Osteoblast (primary cell): Measurements from ENCODE around the gene LUZP4. TPM values are rescaled to one million over a fixed set of nuclear protein-coding genes. Genes with fewer than 3 reads are reported as not detected.

Experiments used
- DNase-seq: peaks from one replicate; pipeline ENCODE4 v3.0.0; 2011; ENCODE audit warnings: low spot score, mixed read lengths; ENCODE audit not compliant: insufficient read length; ENCODE audit errors: missing footprints
- H2AFZ ChIP-seq: 2 replicates; pipeline ENCODE4 v1.6.0; 2011; ENCODE audit warnings: mild to moderate bottlenecking, low read length
- H3K27ac ChIP-seq: 2 replicates; pipeline ENCODE4 v1.5.1; 2011; ENCODE audit warnings: mild to moderate bottlenecking, low read depth, low read length, moderate library complexity
- H3K27me3 ChIP-seq: 2 replicates; pipeline ENCODE4 v1.6.0; 2012; ENCODE audit warnings: mild to moderate bottlenecking, control low read depth, inconsistent platforms, low read length, moderate library complexity; ENCODE audit not compliant: insufficient read depth
- H3K36me3 ChIP-seq: 2 replicates; pipeline ENCODE4 v1.5.1; 2011; ENCODE audit warnings: mild to moderate bottlenecking, low read length, control low read depth, moderate library complexity; ENCODE audit not compliant: insufficient read depth
- H3K4me1 ChIP-seq: 2 replicates; pipeline ENCODE4 v1.5.1; 2011; ENCODE audit warnings: mild to moderate bottlenecking, low read length, control low read depth, moderate library complexity; ENCODE audit not compliant: insufficient read depth
- H3K4me2 ChIP-seq: 2 replicates; pipeline ENCODE4 v1.6.0; 2011; ENCODE audit warnings: mild to moderate bottlenecking, low read length; ENCODE audit not compliant: insufficient read depth
- H3K4me3 ChIP-seq: fragments of 200-600 bp; sonication (generic); 3 replicates; pipeline ENCODE4 v1.5.1; 2012; ENCODE audit warnings: mild to moderate bottlenecking, low read length, inconsistent platforms; ENCODE audit not compliant: insufficient read depth
- H3K79me2 ChIP-seq: 2 replicates; pipeline ENCODE4 v1.6.0; 2012; ENCODE audit warnings: mild to moderate bottlenecking, low read length, control low read depth, inconsistent platforms; ENCODE audit not compliant: insufficient read depth
- H3K9me3 ChIP-seq: 2 replicates; pipeline ENCODE4 v1.5.1; 2011; ENCODE audit warnings: low read depth, low read length, control low read depth
- H4K20me1 ChIP-seq: 2 replicates; pipeline ENCODE4 v1.6.0; 2012; ENCODE audit warnings: mild to moderate bottlenecking, low read length, control low read depth; ENCODE audit not compliant: insufficient read depth
- CTCF ChIP-seq: IDR thresholded peaks from 2 replicates; pipeline ENCODE4 v1.5.1; 2011; ENCODE audit warnings: mild to moderate bottlenecking, low read depth, low read length, moderate library complexity; ENCODE audit errors: extremely low read depth
- total RNA-seq: library from RNA; depleted of rRNA; stranded (reverse); fragments of >200 nt; gene quantifications from 2 replicates; pipeline ENCODE4 v1.2.3, GENCODE V29; 2012

LUZP4 gene
- total RNA-seq, 1 donor: not detected

- no peak for DNase-seq
- Histone ChIP-seq H3K4me3 (no peak overlapping the region), H3K79me2 (no peaks in the 10 kb centered on the region), H2AFZ (no peak overlapping the region), H3K27ac (no peak overlapping the region), H4K20me1 (no peaks in the 10 kb centered on the region), H3K4me2 (no peak overlapping the region), H3K27me3 (no peaks in the 10 kb centered on the region), H3K4me1 (peaks cover 16% of the 10 kb centered on the region), H3K36me3 (no peaks in the 10 kb centered on the region), H3K9me3 (no peaks in the 10 kb centered on the region)
- TF ChIP-seq CTCF: no peak
These were observed 59.1 kb downstream of the LUZP4 start for GRCh38 chrX:115348446-115349225.

GRCh38 chrX:115350711-115351381, 61.3 kb downstream of the LUZP4 start:
- H4K20me1 ChIP-seq: no peaks in the 10 kb centered on the region
- H3K4me1 ChIP-seq: peaks cover 3% of the 10 kb centered on the region
- no peak for TF ChIP-seq CTCF
- no peak for DNase-seq
- no peaks in the 10 kb centered on the region for H3K79me2 ChIP-seq
- no peak overlapping the region for H3K4me2 ChIP-seq
- no peaks in the 10 kb centered on the region for H3K27me3 ChIP-seq
- no peak overlapping the region for H3K4me3 ChIP-seq
- no peak overlapping the region for H2AFZ ChIP-seq
- no peak overlapping the region for H3K27ac ChIP-seq
- no peaks in the 10 kb centered on the region for H3K36me3 ChIP-seq
- H3K9me3 ChIP-seq: no peaks in the 10 kb centered on the region

- DNase-seq: peak; percentile 44
These were observed 66.9 kb downstream of the LUZP4 start for GRCh38 chrX:115356369-115356768.

More at GRCh38 chrX:115356369-115356768, 66.9 kb downstream of the LUZP4 start:
- H3K27ac ChIP-seq: peak overlapping the region; percentile 85
- TF ChIP-seq CTCF: no peak
- peaks cover 18% of the 10 kb centered on the region for H3K4me1 ChIP-seq
- no peaks in the 10 kb centered on the region for H3K36me3 ChIP-seq
- no peak overlapping the region for H3K4me2 ChIP-seq
- no peaks in the 10 kb centered on the region for H3K79me2 ChIP-seq
- no peaks in the 10 kb centered on the region for H3K9me3 ChIP-seq
- no peak overlapping the region for H3K4me3 ChIP-seq
- no peak overlapping the region for H2AFZ ChIP-seq
- no peaks in the 10 kb centered on the region for H4K20me1 ChIP-seq
- peaks cover 4% of the 10 kb centered on the region for H3K27me3 ChIP-seq

Other genes starting within 250 kb of the LUZP4 start
- gene RBMXL3, start 100.3 kb upstream of the LUZP4 start, total RNA-seq: not detected in 2 replicates
- gene LRCH2, start 55.6 kb upstream of the LUZP4 start, total RNA-seq: 2.1 and 2.5 TPM in 2 replicates